Measurements from ENCODE around the gene GARIN5B.

DNA sequence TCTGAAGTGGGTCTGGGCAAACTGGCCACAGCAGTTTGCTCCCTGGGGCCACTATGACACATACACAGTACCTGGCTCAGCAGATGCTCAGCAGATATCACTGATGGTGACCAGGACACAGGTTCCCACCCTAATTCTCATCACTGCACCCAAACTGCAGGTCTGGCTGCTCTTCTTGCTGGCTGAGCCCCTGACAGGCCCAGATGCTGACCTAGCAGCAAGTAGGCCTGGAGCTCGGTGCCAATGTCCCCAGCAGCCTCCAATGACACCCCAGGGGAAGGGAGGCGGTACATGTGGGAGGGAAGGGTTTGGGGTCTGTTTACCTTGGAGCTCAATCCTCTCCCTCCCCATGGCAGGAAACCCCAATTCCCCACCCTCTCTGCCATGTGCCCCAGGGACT is 39.4 kb upstream of the GARIN5B start:
- TF ChIP-seq, protein P1, sequence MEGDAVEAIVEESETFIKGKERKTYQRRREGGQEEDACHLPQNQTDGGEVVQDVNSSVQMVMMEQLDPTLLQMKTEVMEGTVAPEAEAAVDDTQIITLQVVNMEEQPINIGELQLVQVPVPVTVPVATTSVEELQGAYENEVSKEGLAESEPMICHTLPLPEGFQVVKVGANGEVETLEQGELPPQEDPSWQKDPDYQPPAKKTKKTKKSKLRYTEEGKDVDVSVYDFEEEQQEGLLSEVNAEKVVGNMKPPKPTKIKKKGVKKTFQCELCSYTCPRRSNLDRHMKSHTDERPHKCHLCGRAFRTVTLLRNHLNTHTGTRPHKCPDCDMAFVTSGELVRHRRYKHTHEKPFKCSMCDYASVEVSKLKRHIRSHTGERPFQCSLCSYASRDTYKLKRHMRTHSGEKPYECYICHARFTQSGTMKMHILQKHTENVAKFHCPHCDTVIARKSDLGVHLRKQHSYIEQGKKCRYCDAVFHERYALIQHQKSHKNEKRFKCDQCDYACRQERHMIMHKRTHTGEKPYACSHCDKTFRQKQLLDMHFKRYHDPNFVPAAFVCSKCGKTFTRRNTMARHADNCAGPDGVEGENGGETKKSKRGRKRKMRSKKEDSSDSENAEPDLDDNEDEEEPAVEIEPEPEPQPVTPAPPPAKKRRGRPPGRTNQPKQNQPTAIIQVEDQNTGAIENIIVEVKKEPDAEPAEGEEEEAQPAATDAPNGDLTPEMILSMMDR (conservative IDR thresholded peaks at IDR 0.05; ENCODE audit: low read depth in 2 of 2): no peak
- no peak for TF ChIP-seq EZH2 (IDR thresholded peaks at IDR 0.05; ENCODE audit: low read depth, unreplicated experiment)
- no peak for TF ChIP-seq POLR2AphosphoS5 (IDR thresholded peaks at IDR 0.05; ENCODE audit: low read depth)
- no peak for TF ChIP-seq NANOG (IDR thresholded peaks at IDR 0.05; ENCODE audit: borderline replicate concordance)
- TF ChIP-seq JUNB (IDR thresholded peaks at IDR 0.05; ENCODE audit: unreplicated experiment): no peak
- TF ChIP-seq EZH2phosphoT487 (IDR thresholded peaks at IDR 0.05; ENCODE audit: unreplicated experiment): no peak
- TF ChIP-seq CREB1 (CRISPR knock-in tag; IDR thresholded peaks at IDR 0.05; ENCODE audit: low read depth): no peak
